Adrenal gland (tissue), 5 donors: ENCODE data around the gene FANCG.

Experiments
- CTCF ChIP-seq, 6 experiments: fragments of 450-650 bp in 4 of 6; fragments of 200-600 bp in 2 of 6; sonication (generic) in 1 of 6; IDR thresholded peaks; 1 replicate in 5 of 6; 2 replicates in 1 of 6; pipeline versions ENCODE4 v1.5.1 to v1.8.0; 2016 to 2021; ENCODE audit warnings: antibody characterized with exemption in 6 of 6, mild to moderate bottlenecking in 2 of 6, moderate library complexity in 1 of 6
- POLR2A ChIP-seq, 2 donors: fragments of 450-650 bp; IDR thresholded peaks; one replicate each; pipeline ENCODE4 v1.6.1; 2017; ENCODE audit warnings: antibody characterized with exemption in 2 of 2, mild to moderate bottlenecking in 2 of 2, moderate library complexity in 1 of 2
- donor health status: DM: no; HTN: no; CAD: no.

GRCh38 chr9:35054871-35055644, 24.7 kb downstream of the FANCG start:
- no peak for TF ChIP-seq CTCF (IDR thresholded peaks at IDR 0.05)
- TF ChIP-seq POLR2A (IDR thresholded peaks at IDR 0.05): no peak
